NK-92 (cell line): ENCODE results near the gene GAD1.

Experiments used
- DNase-seq: peaks from one replicate; lab custom pipeline; 2025; ENCODE audit not compliant: unreplicated experiment; lab: John Stamatoyannopoulos, UW

Gene GAD1

GRCh38 chr2:170817093-170818035 is 677 bp downstream of the GAD1 start:
- DNase-seq: no peak

GRCh38 chr2:170818036-170818751 is 1.5 kb downstream of the GAD1 start:
- no peak for DNase-seq

GRCh38 chr2:170818752-170819470 is 2.2 kb downstream of the GAD1 start:
- no peak for DNase-seq

- no peak for DNase-seq
These were observed 3.3 kb downstream of the GAD1 start for GRCh38 chr2:170819680-170820664.

GRCh38 chr2:170820757-170821530 is 4.3 kb downstream of the GAD1 start:
- no peak for DNase-seq

GRCh38 chr2:170821531-170822289 is 5.0 kb downstream of the GAD1 start:
- no peak for DNase-seq

- no peak for DNase-seq
These were observed 5.8 kb downstream of the GAD1 start for GRCh38 chr2:170822290-170823087.

GRCh38 chr2:170823088-170823897 is 6.6 kb downstream of the GAD1 start:
- DNase-seq: no peak

- DNase-seq: no peak
These were observed 7.2 kb downstream of the GAD1 start for GRCh38 chr2:170823898-170824215.

- DNase-seq: no peak
These were observed 7.9 kb downstream of the GAD1 start for GRCh38 chr2:170824526-170825015.

GRCh38 chr2:170827841-170828532 is 11.3 kb downstream of the GAD1 start:
- DNase-seq: no peak

GRCh38 chr2:170828533-170828916 is 11.8 kb downstream of the GAD1 start:
- no peak for DNase-seq

GRCh38 chr2:170829036-170829435 is 12.3 kb downstream of the GAD1 start:
- DNase-seq: no peak

GRCh38 chr2:170830166-170830565 is 13.5 kb downstream of the GAD1 start:
- no peak for DNase-seq

- DNase-seq: no peak
These were observed 14.4 kb downstream of the GAD1 start for GRCh38 chr2:170831115-170831514.

GRCh38 chr2:170836027-170836426 is 19.3 kb downstream of the GAD1 start:
- DNase-seq: no peak
